GM15510 (cell line): Measurements from ENCODE around the gene SMG6.

Experiments used
- POLR2A ChIP-seq: IDR thresholded peaks from 3 replicates; pipeline ENCODE4 v1.6.1; 2011; ENCODE audit warnings: borderline replicate concordance; ENCODE audit not compliant: insufficient read length; ENCODE audit errors: extremely low read depth

The SMG6 gene

DNA sequence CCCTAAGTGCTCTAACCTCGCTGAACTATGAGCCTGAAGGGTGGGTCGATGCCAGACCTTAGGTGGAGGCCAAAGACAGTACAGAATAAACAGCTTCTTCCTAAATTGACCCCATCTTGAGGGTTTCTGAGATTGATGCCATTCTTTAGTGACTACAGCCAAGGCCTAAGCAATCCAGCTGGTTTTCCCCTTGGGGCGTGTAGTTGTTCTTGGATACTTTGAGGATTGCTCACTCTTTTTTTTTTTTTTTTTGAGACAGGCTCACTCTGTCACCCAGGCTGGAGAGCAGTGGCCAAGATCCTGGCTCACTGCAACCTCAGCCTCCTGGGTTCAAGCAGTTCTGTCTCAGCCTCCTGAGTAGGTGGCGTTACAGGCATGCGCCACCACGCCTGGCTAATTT is 259.8 kb downstream of the SMG6 start:
- TF ChIP-seq POLR2A, result no peak

DNA sequence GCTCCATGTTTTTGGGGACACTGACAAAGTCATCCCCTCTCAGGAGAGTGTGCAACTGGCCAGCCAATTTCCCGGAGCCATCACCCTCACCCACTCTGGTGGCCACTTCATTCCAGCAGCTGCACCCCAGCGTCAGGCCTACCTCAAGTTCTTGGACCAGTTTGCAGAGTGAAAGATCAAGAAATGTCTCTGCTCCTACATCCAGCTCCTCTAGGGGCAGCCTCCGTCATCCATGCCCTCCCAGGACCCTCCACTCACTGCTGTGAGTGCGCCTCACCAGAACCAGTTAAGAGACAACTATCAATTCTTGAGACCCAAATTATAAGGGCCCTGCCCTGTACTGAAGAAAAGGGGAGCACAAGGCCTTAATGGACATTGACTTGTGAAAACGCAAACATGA is 260.7 kb downstream of the SMG6 start:
- TF ChIP-seq POLR2A, result no peak

DNA sequence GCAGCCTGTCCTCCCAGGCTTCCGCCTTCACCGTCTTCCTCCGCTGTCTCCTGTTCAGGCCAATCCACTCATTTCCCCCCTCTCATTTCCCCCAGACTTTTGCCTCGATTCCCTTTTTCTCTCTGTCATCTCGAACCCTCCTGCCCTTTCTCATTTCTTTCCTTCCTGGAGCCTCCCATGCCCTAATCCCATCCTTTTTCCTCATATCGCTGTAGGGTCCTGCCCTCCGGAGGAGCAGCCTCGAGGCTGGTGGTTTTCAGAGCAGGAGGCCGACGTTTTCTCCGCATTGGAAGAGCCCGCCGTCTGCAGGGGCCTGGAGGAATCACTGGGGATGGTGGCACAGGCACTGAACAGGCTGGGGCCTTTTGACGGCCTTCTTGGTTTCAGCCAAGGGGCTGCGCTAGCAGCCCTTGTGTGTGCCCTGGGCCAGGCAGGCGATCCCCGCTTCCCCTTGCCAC is 261.2 kb downstream of the SMG6 start:
- no peak for TF ChIP-seq POLR2A

DNA sequence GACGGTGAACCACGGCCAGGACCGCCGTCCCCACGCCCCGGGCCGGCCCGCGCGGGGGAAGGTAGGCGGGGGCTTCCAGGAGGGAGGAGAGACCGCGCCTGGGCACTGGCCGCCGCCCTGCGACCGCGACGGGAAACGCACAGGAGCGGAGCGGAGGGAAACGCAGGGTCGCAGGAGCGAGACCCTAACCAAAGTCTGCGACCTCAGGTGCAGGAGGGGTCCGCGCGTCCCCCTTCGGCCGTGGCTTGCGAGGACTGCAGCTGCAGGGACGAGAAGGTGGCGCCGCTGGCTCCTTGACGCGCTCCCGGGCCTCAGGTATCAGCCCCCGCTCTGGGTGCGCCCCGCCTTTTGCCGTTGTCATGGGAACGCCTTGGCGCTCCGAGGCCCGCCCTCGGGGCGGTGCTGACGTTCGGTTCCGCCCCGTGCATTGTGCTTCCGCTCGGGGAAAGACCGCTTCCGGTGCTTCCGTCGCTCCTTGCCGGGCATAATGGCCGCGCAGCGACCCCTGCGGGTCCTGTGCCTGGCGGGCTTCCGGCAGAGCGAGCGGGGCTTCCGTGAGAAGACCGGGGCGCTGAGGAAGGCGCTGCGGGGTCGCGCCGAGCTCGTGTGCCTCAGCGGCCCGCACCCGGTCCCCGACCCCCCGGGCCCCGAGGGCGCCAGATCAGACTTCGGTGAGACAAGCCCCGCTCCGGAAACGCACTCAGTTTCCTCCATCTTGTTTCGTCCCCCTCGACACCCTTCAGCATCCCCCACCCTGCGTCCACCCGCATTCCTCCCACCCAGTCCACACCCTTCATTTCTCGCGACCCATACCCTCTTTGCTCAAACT is 261.8 kb downstream of the SMG6 start, which contains the start of gene OVCA2:
TSS of gene OVCA2 (plus strand) at position 462 of the 829 bp plus-strand sequence. CDS start at position 488, 26 bp downstream.
- peak; percentile 82 for TF ChIP-seq POLR2A

DNA sequence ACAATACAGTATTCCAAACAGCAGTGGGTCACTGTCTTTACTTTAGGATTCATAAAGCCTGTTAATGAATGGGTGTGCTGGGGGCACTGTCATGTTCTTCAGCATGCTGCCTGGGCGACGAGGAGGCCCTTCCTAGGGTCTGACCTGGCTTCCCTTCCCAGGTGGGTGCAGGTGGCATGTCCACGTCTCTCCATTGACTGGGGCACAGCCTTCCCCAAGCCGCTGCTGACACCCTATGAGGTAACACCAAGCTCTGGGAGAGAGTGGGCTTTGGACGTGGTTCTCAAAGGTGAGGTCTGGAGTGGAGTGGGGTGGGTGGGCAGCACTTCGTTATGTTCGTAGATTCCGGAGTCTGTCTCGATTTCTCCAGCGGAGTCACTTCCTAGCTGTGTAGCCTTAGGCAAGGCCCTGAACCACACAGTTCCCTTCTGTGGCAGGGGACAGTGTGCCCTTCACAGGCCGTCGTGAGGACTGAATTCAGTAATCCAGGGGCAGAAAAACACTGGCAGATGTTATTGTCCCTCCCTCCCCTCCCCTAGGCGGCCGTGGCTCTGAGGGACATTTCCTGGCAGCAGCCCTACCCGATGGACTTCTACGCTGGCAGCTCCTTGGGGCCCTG is 262.5 kb downstream of the SMG6 start:
- TF ChIP-seq POLR2A, result no peak

DNA sequence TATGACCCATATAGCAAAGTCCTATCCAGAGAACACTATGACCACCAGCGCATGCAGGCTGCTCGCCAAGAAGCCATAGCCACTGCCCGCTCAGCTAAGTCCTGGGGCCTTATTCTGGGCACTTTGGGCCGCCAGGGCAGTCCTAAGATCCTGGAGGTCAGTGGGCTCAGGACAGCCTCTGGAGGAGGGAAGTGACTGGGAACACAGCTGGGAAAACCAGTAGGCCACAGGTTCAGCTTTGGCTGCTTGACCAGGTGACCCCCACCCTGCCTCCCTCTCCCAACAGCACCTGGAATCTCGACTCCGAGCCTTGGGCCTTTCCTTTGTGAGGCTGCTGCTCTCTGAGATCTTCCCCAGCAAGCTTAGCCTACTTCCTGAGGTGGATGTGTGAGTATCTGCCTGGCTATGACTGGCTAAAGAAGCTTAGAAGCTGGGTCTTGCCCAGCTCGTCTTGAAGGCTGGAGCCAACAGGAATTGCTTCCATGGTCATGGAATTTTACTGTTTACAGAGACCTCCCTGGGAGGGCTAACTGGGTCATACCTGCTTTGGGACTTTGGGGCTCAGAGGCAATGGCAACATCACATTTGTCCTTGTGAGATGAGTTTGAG is 263.3 kb downstream of the SMG6 start:
- no peak for TF ChIP-seq POLR2A

DNA sequence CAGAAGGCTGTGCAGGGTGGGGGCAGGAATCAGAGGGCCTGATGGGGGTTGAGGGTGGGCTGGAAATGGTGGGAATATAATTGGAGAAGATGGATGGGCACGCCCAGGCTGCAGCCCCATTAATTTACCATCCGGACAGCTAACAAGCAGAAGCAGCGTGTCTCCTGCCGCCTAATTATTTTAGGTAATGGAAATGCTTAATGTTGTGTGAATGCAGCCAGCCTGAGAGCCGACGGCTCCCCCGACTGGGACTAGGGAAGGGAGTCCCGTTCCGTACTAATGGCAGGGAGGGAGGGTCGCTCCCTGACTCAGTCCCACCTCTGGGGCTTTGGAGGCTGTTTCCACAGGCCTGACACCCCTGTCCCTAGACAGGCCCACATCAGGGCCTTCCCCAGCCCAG is 266.4 kb downstream of the SMG6 start:
- no peak for TF ChIP-seq POLR2A

DNA sequence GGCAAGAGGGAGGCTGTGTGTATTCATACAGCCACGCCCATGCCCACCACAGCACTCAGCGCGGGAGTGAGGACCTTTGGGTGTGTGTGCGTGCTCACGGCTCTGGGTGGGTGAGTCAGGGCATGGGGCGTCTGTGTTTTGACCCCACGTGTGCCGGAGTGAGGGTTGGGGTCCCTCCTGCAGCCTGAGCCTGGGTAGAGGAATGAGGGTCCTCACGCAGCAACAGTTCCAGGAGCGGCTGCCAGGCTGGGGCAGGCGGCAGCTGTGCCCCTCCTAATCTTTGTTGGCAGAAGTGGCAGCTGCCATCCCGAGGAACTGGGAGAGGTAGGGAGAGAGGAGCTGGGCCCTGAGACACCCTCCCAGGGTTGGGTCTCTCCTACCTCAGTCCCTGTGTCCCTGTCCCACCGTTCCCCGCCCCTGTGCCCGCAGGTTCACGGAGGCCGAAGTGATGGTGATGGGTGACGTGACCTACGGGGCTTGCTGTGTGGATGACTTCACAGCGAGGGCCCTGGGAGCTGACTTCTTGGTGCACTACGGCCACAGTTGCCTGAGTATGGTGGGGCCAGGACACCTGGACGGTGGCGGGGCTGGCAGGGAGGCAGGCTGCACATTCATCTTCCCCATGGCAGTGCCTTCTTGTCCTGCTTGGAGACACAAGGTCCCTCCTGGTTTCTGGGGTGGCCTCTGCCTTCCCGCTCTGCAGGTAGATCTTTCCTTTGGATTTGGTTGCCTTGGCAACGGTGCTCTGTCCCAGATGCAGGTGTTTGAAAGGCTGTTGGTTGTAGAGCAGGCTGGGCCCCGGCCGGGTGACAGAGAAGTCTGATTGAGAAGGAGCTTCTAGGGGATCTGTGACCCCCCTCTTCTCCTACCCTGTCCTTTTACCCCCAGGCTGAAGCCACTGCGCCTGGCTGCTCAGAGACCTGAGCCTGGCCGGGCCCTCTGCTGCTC is 267.8 kb downstream of the SMG6 start:
- TF ChIP-seq POLR2A, result no peak

DNA sequence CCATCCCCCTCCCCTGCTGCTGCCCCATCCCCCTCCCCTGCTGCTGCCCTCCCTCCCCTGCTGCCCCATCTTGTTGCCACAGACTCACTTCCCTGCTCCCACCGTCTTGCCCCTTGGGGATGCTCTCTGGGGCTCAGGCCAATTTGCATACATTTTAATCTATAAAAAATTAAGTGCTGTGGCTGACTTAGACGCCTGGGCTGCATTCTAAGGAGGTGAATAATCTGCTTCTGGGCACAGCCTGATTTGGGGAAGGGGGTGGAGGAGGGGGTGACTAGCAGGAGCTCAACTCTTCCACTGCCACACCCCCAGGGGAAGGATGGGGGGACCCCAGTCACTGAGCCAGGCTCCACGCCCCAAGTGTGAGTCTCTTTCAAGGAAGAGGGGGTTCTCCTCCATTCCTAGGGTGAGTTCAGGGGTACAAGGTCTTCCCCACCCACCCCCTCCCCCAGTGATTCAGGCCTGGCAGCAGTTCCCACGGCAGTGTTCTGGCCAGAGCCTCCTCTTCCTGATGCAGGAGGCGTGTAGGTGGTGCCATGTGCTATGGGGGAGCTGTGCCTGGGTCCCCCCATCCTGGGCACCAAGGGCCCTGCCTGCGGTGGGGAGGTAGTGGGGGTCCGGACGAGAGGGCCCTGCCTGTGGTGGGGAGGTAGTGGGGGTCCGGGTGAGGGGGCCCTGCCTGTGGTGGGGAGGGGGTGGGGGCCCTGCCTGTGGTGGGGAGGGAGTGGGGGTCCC is 268.6 kb downstream of the SMG6 start:
- TF ChIP-seq POLR2A, result no peak

DNA sequence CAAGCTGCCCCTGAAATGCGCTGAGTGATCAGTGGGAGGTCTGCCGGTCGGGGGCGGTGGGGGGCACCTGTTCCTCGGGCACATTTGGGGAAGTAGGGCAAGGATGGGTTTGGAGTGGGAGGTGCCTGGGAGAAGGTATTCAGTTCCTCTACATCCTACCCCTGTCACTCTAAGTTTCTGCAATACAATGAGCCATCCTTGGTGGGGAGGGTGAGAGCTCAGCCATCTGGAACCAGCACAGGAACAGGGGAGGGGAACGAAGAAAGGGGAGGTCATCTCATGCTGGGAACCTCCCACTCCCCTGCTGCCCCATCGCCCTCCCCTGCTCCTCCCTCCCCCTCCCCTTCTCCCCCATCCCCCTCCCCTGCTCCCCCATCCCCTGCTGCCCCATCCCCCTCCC is 269.4 kb downstream of the SMG6 start:
- no peak for TF ChIP-seq POLR2A

DNA sequence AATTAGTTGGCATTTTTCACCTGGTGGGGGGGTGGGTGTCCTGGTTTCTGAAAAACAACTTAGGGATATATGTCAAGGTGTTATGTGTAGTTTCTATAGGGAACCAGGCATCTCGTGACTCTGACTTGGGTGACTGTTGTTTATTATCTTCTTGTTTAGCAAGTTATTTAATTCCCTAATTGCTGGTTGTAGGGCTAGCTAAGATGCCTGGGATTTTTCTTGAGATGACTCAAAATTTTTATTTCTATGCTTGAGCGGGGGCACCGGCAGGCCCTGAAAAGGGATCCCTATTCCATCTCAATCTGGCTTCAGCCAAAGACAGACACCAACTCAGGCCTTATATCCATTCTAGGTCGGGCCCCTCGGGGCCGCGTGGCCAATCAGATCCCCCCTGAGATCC is 270.4 kb downstream of the SMG6 start:
- TF ChIP-seq POLR2A, result no peak

DNA sequence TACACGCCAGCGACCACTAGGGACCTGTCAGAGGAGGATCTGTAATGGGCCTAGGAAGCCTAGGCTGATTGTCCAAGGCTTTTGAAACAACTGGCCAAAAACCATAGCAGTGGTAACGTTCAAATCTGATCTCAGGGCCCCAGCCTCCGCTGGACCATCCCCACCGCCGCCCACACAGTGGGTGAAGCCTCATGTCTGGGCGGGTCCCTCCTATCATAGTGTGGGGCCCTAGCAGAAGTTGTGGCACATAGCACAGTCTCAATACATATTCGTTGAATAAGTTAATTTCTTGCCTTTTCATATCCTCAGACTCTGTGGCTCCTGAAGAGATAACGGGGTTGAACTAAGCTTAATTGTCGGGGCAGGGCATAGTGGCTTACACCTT is 272.8 kb downstream of the SMG6 start:
- TF ChIP-seq POLR2A, result no peak

DNA sequence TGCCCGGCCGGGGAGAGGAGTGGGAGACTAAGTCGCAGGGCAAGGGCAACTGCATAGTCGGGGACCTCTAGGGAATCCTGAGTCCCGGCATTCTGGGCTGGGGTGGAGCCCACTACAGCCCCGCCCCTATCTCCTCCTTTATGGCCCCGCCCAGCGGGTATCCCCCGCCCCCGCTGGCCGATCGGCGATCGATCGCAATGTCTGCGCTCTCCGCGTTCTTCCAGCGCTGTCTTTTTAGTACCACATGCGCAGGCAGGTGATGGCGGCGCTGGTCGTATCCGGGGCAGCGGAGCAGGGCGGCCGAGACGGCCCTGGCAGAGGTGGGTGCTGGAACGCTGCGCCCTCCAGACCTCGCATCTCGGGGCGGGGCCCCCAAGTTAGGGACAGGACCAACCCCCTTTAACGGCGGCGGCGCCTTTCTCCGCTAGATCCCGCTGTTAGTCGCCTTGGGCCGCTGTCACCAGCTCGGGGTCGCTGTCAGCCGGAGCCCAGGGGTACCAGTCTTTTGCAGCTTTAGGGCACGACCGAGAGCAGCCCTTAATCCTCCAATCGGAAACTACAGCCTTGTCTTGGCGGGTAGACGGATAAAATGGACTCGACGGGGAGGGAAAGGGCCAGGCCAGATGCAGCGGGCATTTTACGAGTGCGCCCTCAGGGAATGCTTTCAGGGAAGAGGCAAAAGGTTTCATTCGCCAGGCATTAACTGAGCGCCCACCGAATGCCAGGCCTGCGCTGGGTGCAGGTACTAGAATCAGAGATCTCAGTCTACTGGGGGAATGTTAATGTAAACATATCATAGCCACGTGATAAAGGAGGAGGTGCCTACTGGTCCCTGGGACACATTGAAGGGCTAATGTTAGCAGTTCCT is 273.4 kb downstream of the SMG6 start, which contains the start of gene DPH1:
TSS of gene DPH1 (plus strand) at position 243 of the 868 bp plus-strand sequence. CDS start at position 260, 17 bp downstream.
- TF ChIP-seq POLR2A, result peak; percentile 62
